Stimulated activated CD8-positive, alpha-beta memory T cell treated with anti-CD3 and anti-CD28 coated beads, Interleukin-4, amount 100 ng/mL, for 48 hours (primary cell): Measurements from ENCODE around the gene TNK2.

Experiments
- DNase-seq: peaks from one replicate; pipeline ENCODE4 v3.0.0-alpha.2; 2020

The TNK2 gene

DNA sequence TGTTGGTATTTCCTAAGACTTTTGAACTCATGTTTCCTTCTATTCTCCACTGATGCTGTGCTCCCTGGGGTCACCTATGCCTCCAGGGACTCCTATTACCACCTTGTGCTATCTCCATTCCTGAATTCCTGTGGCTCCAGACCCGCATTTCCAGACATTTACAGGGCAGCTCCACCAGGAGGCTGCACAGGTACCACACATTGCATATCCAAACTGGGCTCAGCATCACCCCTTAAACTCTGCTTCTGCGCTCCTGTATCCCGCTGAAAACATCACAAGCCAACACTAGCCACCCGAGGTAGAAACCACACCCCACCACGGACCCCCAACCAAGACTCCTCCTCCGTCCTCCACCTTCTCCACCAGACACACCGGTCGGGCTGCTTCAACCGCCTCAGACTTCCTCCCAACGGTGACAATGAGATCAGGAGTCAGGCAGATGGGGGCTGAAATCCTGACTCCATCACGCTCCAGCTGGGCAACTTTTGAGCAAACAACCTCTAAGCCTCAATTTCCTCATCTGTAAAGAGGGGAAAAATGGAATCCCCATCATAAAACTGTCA is 10.4 kb downstream of the TNK2 start:
- no peak for DNase-seq

DNA sequence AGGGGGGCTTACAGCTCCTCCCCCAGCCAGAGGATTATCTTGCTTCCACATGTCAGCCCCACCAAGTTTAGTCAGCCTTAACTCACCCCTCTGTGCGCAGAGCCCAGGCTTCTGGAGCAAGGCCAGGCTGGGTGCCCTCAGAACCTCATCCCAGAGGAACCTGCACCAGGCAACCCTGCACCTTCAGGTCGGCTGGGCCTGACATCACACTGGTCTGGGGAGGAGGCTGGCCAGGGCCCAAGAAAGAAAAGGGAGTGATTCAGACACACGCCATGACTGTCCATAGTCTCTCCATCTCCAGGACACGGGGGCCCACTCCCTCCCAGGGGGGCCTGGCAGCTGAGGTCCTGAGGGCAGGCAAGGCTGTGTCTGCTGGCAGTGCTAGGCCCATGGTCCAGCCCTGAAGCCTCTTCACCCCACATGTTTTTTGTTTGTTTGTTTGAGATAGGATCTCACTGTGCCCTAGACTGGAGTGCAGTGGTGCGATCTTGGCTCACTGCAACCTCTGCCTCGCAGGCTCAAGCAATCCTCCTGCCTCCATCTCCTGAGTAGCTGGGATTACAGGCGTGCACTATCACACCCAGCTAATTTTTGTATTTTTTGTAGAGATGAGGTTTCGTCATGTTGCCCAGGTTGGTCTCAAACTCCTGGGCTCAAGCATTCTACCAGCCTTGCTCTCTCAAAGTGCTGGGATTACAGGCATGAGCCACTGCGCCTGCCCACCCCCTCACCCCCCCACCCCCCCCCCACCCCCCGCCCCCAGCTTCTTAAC is 11.1 kb downstream of the TNK2 start:
- DNase-seq, result no peak

DNA sequence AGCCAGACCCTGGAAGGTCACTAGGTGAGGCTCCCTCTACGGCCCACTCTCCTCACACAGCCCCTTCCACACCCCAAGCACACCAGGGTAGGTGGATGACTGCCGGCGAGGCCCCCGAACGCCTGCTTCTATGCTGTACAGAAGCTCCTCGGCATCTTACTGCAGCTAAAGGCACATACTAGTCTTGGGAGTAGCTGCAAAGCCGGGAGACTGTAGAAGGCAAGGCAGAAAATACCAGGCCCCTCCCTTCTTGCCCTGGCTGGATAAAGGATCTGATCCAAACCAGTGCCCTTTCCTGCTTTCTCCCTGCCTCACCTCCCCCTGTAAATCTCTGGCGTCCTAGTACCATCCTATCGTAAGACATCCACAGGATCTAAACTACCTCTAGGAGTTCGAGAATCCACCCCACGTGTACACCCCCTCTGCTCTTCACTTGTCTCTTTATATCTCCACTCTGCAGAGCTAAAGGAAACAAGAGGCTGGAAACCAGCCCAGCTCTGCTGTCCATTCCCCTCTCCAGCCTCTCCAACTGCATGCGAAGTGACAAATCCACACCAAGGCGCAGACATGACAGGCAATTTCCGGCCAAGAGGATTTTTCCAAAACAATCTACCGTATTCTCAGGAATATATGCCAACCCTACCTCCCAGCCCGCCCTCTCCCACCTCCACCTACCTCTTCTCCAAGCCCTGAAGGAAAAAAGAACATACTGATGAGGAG is 11.8 kb downstream of the TNK2 start:
- no peak for DNase-seq

DNA sequence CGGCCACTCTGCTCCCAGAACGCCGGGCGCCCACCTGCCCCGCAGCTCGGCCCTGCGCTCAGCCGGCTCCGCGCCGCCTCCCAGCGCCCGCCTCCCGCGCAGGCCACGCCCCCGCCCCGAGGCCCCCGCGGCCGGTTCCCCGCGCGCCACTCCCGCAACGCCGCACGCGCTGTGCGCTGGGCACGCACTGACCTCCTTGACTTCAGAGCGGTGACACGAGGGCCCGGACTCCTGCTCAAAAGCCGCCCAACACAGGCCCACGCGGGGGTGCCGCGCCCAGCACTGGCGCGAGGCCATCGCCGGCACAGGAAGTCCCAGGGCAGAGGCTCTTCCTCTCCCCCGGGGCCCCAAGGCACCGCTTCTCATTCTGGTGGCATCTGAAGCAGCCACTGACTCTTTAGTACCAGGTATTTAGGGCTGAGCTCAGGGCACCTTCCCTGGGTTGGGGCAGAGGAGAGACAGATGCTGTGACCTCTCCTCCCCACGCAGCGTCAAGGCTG is 12.4 kb downstream of the TNK2 start:
- DNase-seq, result peak; percentile 75

DNA sequence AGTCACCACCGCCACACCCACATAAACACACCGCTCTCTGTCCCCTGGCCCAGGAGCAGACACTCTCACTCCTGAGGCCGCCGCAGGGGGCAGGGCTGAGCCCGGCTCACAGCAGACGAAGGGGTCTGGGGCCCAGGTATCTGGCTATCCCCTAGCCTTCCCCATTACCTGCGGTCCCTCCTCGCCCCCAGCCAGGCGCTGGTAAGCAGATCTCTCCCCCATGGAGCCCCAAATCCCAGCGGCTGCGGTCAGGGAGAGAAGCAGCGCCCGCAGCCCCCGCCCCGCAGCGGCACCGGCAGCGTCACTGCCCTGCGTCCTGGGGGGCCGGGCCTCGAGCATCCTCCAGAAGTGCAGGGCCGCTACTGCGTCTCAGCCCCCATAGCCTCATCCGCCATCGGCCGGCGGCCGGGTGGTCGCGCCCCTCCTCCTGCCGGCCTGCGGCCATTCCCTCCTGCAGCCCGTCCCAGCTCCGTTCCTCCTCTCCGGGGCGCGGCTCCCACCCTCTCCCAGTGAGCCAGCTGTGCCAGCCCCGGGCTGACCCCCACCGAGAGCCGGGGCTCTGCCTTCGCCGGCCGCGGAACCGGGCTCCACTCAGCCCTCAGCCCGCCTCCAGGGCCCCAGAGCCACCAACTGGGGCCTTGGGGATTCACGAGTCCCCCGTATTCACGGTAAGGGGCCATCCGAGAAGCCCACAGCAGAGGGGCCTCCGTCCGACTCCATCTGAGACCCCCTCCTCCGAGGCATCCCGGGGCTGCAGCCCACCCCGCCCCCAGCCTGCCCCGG is 13.1 kb downstream of the TNK2 start:
- peak; percentile 78 for DNase-seq

DNA sequence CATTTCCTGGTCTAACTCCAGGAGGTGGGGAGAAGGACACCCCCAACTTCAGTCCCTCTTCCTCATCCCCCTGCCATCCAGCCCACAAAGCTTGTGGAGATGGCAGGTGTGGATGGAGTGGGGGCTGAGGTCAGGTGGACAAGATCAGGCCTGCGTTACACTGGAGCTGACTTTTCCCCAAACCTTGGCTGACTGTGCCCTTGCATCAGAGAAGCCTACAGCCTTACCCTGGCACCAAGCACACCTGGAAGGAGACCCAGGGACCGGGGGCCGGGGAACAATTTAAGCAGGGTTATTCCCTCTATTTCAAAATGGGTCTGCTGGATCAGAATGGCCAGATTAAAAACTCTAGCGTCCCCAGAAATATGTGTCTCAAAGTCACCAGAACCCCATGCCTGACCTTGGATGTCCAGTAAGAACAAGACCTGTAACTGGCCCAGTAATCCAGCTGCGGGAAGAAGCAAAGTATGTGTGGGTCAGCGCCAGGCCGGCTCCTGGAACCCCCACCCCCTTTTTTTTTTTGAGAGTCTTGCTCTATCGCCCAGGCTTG is 14.4 kb downstream of the TNK2 start:
- DNase-seq, result no peak

DNA sequence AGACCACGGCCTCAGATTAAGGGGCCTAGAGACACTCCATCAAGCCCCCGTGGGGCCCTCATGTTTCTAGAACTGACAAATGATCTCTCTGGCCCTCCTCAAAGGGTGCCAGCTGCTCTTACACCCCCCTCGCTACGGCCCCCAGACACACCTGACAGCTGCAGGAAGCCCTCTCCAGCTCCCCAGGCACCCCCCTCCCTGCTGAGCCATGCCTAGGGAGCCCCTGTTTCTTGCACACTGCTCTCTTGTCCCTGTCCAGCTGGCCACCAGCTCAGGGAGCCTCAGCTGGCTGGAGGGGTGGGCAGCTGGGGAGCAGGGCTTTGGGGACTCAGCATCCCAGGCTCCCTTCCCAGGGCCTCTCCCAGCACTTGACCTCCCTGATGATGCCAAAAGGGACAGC is 14.8 kb downstream of the TNK2 start:
- DNase-seq, result no peak

DNA sequence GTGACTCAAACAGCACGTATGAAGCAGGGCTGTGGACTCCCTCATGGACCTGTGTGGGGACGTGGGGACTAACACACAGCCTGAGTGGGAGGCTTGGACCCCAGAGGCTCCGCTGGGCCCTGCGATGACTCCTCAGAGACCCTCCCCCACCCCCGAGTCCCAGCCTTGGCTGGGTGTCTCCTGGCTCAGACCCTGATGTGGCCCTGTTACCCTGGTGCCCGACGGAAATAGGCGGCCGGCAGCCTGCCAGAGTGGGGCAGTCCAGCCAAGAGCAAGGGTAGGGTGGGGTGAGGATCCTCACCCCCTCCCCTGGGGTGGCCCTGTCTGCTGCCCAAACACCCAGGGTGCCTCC is 15.3 kb downstream of the TNK2 start:
- no peak for DNase-seq

DNA sequence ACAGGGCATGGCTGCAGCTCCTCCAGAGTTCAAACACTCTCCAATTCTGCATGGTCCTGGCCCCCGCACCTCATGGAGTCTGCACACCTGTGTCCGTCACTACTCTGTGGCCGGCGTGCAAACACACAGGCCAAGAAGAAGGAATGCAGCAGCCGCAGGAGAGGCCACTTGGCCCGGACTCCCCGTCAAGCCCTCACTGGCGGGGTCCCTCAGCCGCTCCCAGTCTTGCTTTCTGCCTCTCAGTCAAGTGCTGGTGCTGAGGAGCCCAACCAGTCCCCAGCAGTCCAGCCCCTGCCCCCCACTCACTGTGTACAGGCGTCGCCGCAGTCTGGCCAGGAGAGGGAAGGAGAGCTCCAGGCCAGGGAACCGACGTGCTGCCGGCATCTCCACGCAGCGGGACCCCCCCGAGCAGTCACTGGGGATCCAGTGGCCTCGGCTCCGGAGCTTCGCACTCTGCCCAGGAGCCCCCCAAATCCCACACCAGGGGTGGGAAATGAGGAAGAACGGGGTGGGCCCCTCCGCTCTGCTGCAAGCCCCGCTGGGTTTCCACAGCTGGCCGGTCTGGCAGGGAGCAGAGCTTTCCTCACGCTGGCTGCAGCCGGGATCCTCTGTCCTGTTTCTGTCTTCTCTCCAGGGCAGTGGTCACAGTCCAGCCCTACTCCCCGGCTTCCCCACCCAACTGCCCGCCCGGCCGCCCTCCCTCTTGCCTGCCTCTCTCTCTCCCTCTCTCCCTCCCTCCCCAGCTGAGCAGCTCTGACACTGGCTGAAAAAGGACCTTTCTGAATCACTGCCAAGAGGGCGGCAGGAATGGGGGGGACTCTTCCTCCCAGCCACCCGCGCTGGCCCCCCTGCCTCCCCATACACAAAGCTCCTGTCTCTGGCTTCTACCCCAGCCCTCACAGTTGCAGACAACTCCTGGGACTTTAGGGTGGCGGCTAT is 16.0 kb downstream of the TNK2 start:
- DNase-seq, result no peak

DNA sequence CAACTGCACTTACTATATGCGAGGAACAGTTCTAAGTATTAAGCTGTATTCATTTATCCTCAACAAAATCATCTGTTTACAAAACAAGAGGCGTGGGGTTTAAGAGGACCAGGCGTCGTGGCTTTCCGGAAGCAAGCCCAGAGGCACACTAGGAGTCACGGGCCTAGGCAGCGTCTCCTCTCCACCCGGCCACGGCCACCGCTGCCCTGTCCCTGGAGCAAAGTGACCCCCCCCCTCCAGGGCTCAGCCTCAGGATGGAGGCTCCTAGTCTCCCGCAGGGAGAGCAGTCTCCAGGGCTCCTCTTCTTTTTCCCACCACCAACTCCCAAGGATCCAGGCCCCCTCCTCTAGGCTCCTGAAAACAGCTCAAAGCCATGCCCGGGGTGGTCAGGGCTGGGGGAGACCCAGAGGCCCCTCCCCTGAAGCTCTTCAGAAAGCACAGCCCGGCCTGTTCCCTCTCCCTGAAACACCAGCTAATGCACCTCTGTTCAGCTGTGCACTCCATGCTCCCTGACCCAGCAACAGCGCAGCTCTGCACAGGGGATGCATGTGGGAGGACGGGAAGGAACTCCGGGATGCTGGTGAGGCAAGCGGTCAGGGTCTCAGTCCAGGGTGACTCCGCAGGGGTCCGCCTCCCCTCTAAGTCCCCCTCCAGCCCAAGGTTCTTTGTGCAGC is 16.8 kb downstream of the TNK2 start:
- no peak for DNase-seq

DNA sequence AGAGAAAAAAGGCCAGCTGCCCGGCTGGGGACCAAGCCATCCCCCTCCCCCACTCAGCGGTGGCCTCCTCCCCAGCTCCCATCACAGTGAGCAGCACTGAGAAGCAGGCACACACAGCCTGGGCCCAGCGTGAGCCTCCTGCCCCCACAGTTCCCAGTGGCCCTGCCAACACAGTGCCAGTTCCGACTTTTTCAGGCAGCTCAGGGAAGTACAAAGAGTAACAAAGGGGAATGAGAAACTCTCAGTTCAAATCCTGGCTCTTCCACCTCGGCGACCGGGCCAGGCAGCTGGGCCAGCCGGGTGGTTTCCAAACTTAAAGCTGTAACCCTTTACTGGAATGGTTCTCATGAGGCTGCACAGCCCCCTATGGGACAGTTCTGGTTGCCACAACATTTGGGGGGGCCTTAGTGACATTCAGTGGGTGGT is 18.5 kb downstream of the TNK2 start:
- DNase-seq, result no peak

DNA sequence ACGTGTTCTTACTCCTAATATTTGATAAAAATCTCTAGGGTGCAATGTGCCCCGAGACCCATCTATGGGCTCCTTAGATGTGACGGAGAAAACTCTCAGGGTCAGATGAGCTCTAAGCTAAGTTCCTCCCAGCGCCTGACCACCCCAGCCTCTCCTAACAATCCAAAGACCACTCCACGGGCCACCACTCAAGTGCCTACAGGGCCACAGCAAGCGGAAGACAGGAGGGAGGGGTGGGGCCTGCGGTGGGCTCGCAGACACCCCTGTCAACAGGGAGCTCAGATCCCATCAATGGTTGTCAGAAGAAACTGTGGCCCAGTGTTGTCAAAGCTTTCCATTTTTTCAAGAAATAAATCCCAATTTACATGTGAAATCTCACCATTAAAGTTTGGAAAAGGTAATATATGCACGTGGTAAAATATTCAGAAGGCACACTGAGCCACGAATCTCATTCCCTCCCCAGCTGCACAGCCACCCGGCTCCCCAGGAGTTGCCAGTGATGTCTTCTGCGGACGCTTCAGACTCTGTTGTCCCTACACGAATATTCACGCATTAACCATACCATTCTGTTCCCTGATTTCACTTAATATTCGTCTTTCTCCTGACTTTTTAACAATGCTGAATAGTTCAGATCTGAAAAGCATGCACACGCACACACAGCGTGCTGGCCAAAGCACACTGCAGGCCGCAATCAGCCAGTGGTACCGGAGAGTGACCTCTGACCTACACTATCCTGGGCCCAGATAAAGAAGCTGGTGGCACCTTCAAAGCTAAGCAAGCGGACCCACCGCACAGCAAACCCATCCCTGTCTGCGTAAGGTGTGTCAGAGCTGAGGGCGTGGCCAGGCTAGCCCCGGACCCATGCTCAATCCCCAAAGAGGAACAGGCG is 19.1 kb downstream of the TNK2 start:
- no peak for DNase-seq

DNA sequence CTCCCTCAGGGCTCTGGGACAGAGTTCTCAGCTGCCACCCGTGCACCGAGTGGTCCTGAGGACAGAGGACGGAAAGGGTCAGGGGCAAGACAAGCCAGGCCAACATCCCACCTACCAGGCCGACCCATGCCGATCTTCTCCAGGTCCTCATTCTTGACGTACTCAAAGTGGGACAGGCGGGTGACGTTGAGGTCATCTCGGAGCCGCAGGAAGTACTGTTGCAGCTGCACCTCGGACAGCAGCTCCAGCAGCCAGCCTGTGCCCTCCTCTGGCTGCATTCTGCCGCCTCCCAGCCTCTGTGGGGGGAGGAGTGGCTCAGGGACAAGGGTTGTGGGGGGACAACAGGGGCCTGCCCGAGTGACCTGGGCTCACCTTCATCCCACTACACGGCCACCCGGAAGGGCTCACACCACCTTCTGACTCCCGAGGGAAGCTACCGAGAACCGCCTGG is 20.0 kb downstream of the TNK2 start:
- no peak for DNase-seq

DNA sequence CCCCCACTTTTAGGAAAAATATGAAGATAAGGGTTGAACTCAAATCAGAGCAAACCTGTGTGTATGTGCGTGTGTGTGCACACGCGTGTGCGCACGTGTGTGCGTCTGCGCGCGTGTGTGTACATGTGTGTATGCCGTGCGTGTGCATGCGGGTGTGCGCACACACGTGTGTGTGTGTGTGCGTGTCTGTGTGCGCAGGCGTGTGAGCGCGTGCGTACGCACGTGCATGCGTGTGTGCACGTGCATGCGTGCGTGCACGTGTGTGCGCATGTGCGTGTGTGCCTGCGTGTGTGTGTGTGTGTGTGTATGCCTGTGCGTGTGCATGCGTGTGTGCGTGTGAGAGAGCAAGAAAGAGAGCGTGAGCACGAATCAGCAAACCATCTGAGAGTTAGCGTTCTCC is 20.7 kb downstream of the TNK2 start:
- DNase-seq, result no peak

DNA sequence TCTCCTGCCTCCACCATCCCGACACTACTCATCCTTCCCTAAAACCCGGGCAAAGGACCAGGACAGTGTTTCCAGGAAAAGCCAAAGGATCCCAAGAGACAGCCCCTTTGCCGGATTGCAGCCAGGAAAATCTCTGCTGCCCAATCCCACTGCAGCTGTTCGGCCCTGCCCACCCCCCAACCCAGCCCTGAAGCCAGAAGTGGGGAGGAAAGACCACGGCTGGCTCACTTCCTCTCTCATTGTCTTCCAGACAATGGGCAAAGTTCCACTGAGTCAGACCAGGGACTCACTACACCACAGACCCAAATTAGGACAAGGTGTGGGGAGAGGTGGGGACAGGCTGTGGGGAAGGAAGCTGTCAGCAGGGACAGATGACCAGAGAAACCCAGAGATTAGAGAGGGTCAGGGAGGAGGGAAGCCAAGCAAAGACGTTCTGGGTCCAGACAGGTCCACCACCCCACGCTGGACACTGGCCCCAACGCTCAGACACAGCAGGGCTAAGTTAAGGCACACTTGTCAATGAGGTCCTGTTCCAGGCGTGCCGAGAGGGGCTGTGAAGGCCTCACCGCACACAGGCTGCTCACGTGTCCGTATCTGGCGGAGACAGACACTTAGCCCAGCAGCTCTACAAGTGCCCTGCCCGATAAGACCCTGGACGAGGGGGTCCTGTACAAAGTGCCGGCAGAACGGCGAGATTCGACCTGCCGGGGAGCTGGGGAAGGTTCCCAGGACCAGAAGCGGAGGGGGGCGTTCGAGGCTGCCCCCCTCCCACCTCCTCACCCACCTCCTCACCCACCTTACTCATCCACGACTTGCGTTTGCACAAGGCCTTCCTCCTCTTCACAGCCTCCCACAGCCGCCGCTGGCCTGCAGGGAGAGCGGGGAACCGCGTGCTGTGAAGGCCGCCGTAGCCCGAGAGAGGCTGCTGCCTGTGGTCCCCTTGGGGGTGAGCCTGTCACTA is 21.9 kb downstream of the TNK2 start:
- DNase-seq, result no peak

DNA sequence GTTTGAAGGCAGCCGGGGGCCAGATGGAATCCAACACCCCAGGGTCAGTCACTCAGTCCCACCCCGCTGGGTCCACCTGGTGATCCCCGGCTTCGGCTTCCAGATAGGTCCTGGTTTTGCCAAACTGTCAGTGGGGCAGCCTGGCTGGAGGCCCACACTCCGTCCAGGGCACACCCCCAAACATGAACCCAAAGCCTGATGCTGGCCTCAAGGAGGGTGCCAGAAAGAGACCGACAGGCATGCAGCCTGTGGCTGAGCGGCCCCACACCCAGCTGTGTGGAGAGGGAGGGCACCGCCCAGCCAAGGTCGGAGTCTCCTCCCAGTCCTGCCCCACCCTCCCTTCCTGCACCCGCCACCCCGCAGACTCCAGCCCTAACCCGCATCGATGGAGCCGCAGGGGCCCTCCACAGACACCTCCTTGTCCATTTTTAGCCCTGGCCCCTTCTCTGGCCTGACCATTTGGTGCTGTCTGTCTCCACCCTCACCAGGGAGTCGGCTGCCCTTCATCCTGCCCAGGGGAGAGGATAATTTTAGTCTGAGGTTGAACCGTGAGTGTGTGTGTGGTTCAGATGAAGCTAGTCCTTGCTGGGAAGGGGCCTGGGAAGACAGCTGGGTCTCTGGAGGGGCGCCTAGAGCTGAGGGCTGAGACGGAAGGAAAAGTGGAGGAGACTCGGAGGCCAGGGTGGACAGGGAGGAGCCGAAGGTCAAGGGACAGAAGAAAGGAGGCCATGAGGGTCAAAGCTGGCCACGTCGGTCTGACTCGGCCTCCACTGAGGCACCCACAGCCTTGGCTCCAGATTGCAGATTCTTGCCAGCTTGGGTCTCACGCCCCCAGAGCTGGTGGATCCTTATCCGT is 23.1 kb downstream of the TNK2 start:
- no peak for DNase-seq

DNA sequence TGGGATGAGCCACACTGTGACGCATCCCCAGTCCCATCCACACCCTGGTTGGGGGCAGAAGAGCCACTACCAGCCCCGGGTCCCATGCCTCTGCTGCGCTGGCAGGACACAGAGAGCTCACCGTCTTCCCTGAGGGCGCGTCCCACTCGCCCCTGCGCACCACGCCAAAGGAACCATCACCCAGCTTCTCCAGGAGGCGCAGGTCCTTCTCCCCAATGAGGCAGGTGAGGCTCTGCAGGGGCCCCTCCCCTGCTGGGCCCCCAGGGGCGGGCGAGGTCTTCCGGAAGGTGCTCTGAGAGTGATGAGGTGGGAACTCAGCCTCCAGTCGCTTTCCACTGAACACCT is 23.7 kb downstream of the TNK2 start:
- DNase-seq, result no peak

DNA sequence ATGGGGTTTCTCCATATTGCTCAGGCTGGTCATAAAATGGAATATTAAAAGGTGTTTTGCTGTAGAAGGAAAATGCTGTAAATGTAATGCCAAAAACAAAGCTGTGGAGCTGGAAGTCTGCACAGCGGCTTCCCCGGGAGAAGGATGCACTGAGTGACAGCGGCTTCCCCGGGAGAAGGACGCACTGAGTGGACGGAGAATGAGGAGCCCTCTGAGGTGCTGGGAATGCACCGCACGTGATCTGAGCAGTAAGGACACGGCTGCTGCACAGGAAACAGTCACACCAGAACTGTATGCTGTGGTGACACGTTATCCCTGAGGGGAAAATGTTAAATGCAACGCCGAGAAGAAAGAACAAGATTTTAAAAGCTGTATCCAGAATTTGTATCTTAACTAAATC is 24.6 kb downstream of the TNK2 start:
- no peak for DNase-seq
